HG03439 (cell line): ENCODE data around the gene KRT2.

ENCODE experiments used
- ATAC-seq: cut with Tn5 transposase; IDR thresholded peaks from one replicate; pipeline ENCODE4 v1.9.1; 2021; ENCODE audit warnings: mild to moderate bottlenecking, moderate library complexity; ENCODE audit not compliant: unreplicated experiment

KRT2 gene

DNA sequence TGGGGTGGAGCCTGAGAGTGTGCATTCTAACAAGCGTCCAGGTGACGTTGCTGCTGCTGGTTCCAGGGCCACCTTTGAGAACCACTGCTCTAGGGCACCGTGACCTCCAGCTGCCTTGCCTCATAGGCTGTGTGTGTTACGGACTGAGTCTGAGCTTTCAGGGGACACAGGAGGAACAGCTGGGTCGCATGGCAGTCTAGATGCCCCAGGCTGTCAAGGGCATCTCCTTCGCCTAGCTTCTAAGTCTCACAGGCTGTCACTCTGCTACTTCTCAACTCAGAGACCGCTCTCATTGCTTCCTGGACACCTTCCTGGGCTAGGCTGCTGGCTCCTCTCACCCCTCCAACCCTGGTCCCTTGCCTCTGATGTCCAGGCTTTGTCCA is 34.6 kb downstream of the KRT2 start:
- no peak for ATAC-seq

DNA sequence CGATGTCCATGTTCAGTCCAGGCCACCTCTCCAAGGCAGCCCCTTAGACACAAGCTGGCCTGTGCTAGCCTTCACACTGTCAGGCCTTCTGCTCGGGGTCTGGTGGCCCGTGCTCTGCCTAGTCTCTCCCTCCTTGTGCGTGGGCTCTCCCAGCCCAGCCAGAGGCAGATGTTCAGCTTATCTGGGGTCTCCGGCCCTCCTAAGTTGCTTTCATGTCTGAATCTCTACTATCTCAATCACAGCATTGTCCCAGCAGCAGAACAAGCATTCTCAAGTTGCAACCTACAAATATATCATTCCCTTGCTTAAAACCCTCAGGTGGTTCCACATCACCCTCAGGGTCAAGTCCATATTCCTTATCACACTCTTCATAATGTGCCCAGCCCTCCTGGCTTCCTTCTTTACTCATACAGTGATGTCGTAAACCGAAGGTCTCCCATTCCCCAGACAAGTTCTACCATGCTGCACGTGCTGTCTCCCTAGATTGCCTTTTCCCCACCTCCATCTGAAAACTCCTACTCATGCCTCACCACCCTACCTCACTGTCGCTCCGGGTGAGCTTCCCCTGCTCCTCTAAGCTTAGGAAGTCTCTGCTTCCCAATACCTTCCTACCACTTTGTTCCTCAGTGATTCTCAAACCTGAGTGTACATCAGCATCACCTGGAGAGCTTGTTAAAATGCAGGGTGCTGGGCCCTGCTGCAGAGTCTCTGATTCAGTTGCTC is 35.2 kb downstream of the KRT2 start:
- no peak for ATAC-seq

DNA sequence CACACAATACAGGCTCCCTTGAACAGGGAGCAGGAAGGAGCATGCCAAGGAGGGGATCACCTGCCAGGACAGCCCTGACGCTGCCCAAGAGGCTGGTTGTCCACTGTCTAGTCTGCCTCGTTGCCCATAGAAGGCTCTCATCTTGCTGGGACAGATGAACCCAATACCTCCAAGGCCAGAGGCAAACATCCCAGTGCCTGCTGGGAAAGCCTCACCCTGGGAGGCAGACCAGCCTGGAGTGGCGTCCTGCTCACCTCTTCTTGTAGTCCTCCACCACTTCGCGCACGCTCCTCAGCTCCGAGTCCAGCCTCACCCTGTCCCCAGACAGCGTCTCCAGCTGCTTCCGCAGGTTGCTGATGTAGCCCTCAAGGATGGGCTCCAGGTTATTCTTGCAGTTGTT is 36.1 kb downstream of the KRT2 start:
- ATAC-seq, result no peak

GRCh38 chr12:52615208-52615868 is 36.7 kb downstream of the KRT2 start:
- ATAC-seq, result no peak

GRCh38 chr12:52614381-52615207 is 37.4 kb downstream of the KRT2 start:
- no peak for ATAC-seq

GRCh38 chr12:52613384-52614030 is 38.5 kb downstream of the KRT2 start:
- no peak for ATAC-seq

DNA sequence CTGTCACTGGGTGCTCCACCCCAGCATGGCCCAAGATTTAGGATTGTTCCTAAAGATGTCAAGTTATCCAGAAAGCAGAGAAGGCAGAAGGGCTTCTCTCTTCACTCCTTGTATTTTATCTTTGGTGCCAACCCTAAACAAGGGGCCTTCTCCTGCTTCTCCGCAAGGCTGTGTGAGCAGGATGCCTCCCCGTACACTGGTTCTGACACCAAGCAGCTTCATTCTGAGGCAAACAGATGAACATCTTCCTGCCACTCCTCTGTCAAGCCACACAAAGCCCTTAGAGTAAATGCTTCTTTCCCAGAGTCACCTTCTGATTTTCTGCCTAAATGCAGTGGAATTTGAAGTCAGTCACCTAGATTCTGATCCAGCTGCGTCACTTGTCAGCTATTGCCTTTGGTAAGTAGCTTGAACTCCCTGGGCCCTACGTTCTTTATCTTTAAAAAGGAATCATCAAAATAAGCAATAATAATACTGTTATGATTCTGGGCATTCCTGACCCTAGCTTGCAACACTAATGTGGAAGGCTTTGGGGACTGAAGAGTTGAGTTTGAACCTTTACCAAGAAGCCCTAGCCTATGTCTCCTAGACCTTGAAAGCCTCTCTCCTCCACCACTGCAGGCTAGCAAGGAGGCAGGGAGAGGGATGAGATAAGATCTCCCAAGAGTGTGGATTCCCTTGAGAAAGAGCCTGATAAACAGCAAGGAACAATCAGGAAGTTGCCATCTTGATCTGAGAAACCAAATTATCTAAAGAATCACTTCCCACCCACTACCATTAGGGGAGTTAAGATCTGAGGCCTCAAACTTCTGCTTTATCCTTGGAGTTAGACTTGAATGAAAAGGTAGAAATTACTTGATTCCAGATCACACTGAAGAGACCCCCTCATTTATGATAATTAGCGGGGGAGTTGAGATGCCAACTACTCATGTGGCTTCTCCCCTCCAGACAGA is 39.3 kb downstream of the KRT2 start:
- no peak for ATAC-seq

GRCh38 chr12:52611080-52611468 is 40.9 kb downstream of the KRT2 start:
- no peak for ATAC-seq

DNA sequence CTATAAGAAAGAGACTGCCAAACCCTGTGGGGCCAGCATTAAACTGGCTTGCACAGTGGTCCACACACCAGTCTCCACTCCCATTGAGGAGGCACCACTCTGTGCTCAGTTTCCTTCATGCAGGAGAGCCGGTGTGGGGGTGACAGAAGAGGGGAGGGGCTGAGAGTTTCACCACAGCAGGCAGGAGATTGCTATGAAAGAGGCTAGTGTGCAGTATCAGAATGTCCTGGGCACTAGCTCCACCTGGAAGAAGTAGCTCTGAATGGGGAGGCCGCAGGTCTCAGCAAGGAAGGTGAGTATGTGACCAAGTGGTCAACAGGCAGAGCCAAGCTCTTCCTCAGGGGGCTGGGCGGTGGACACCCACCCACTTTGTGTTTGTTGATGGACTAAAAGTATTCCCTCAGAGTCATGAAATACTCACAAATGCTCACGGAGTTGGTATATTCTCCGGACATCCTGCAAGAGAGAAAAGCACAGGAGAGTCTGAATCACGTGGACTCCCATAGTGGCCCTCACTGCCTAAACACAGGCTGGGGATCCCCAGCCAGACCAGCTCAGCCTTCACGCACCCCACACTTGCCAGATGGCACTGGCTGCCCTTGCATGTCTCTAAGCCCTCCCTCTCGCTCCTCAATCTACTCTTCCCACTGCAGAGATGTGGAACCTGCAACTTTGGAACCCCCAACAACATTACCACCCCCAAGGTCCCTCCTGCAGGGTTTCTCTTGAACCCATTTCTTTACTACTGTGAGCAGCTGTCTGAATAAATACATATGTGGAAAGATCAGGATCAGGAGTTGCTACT is 43.0 kb downstream of the KRT2 start:
- no peak for ATAC-seq

GRCh38 chr12:52608161-52608560 is 43.9 kb downstream of the KRT2 start:
- ATAC-seq, result no peak

GRCh38 chr12:52607314-52607713 is 44.7 kb downstream of the KRT2 start:
- ATAC-seq, result no peak

DNA sequence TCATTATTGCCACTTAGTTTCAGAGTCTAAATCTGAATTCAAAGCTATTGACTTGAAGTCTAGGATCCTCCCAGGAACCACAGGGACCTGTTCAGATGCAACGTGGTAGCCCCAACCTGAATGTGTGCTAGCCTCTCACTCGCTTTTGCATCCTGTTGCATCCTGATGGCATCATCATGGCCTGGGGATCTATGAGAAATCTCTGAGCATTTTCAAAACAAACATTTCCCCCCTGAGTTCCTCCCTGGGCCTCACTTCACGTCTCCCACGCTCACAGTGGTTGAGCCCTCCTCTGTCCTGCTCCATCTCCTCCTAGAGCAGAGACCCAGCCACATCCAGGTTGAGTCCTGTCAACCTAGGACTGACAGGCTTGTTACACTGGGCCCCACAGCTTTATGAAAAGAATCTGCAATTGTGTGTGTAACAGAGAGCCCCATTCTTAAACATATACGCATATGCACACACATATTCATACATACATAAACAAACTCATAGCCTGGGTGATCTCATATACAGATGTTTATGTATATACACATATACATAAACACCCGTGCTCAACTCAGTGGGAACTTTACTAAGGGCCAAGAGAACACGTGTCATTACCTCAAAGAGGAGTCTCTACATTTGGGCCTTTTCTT is 45.3 kb downstream of the KRT2 start:
- no peak for ATAC-seq

GRCh38 chr12:52606096-52606495 is 45.9 kb downstream of the KRT2 start:
- ATAC-seq, result no peak

DNA sequence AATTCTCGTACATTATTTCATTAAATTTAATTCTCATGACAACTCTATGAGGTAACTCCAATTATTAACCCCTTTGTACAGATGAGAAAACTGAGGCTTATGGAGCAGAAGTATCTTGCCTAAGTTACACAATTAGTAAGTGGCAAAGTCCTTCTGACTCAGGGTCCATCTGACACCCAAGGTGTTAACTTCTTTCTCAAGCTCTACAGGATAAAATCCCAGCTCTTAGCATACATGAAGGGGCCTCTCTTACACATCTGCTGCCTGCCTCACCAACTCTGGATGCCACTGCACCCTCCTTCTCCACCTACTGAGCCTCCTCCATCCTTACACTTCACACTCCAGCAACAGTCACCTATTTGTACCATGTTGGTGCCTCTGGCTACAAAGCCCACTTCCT is 46.5 kb downstream of the KRT2 start:
- ATAC-seq, result no peak

DNA sequence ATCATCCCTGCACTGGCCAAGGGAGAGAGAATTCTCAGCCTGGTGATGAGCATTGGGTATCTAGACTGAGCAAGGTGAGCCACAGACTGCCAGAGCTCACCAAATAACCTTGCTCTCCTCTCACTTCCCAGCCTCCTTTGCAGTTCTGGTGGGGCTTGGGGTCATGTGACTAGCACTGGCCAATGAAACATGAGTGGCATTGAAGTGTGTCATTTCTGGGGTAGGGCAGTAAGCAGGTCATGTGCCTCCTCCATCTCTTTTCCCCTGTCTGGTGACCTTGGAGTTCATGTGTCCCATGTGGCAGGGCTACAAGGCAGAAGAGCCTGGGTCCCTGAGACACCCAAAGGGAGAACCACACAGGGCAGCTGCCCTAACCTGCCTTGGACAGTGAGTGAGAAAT is 47.2 kb downstream of the KRT2 start:
- no peak for ATAC-seq

- no peak for ATAC-seq
These were observed 48.7 kb downstream of the KRT2 start for GRCh38 chr12:52603314-52603713.

GRCh38 chr12:52602552-52602951 is 49.5 kb downstream of the KRT2 start:
- no peak for ATAC-seq

DNA sequence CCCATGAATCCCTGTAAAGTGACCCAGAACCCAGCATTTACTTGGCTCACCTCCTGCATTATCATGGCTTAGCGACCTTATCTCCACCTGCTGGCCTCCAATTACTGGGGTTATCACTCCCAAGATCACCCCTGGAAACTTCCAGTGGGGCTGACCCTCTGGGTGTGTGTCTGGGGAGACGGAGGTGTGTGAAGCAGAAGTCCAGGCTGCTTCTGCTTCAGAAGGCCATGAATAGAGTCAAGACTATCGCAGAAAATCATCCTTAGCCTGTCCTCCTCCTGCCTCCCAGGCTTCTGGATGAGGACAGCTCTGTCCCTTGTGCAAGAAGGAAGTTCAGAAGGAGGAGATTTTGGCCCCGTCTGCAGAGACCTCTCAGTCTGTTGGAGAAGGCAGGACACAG is 50.3 kb downstream of the KRT2 start:
- ATAC-seq, result no peak

DNA sequence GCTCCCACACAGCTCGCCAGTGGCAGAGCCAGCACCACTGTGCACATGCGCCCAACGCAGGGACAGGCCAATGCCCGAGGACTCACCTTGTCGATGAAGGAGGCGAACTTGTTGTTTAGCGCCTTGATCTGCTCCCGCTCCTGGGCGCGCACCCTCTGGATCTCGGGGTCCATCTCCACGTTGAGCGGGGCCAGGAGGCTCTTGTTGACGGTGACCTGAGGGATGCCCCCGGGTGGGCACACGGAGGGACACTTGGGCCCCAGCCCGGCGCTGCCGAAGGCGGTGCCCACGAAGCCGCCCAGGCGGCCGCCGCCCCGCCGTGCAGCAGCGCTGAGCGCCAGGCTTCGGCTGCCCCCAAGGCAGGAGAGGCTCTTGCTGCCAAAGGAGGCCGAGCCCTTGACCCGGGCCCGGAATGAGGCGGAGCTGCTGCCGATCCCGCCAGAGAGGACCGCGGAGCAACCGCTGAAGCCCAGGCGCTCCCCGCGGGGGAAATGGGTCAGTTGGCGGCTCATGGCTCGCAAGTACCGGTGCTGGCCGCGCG is 51.0 kb downstream of the KRT2 start, which contains the start of gene KRT72:
Gene KRT72 (minus strand): TSS at position 523 of the 541 bp plus-strand sequence. CDS start 11 bp downstream, at position 512.
- no peak for ATAC-seq
